Left ventricle myocardium inferior (tissue), 1 donor: ENCODE data around the gene LRIG3. TPM values are rescaled to one million over a fixed set of nuclear protein-coding genes. Genes with fewer than 3 reads are reported as not detected.
A peak's percentile ranks its signal among the peaks of the same experiment; 100 is the strongest.

ENCODE experiments used
- DNase-seq: peaks from one replicate; pipeline ENCODE4 v3.0.0-alpha.2; 2020
- H3K27ac ChIP-seq: fragments of 200-600 bp; replicated peaks from 2 replicates; pipeline ENCODE4 v1.8.0; 2021
- H3K27me3 ChIP-seq: fragments of 200-600 bp; 2 replicates; pipeline ENCODE4 v1.8.0; 2021; ENCODE audit warnings: low read depth
- H3K36me3 ChIP-seq: fragments of 200-600 bp; 2 replicates; pipeline ENCODE4 v1.8.0; 2021
- H3K4me1 ChIP-seq: fragments of 200-600 bp; 2 replicates; pipeline ENCODE4 v1.8.0; 2021
- H3K4me3 ChIP-seq: fragments of 200-600 bp; 2 replicates; pipeline ENCODE4 v1.8.0; 2021; ENCODE audit warnings: mild to moderate bottlenecking, moderate library complexity
- H3K9me3 ChIP-seq: fragments of 200-600 bp; replicated peaks from 2 replicates; pipeline ENCODE4 v1.8.0; 2021
- CTCF ChIP-seq: fragments of 200-600 bp; IDR thresholded peaks from 2 replicates; pipeline ENCODE4 v1.8.0; 2021; ENCODE audit warnings: antibody characterized with exemption, mild to moderate bottlenecking, borderline replicate concordance
- intact Hi-C: fragments of 100-400 bp; cut with micrococcal nuclease; formaldehyde crosslinking; loops from one replicate; pipeline ENCODE4 v1.11.0; 2022
- total RNA-seq: library from RNA; stranded (reverse); fragmentation: NEBNext Ultra II Directional; extraction: Animal tissue kit (Norgen Biotek cat#: 25700); gene quantifications from one replicate; pipeline ENCODE4 v1.2.1, GENCODE V29; 2021
- donor health status: DM: no; HTN: yes; CAD: no; lungs with severe emphysema.

LRIG3 gene
- total RNA-seq, 1 donor from 2014 or later, result 4.5 TPM

- intact Hi-C loops, result no loop called here
- TF ChIP-seq CTCF, result no peak
Observed at GRCh38 chr12:58925111-58925611, 4.9 kb upstream of the LRIG3 start.

GRCh38 chr12:58924652-58925051, 4.3 kb upstream of the LRIG3 start:
- Histone ChIP-seq H3K4me1 (peaks cover 26% of the 10 kb centered on the region), H3K9me3 (no peaks in the 10 kb centered on the region), H3K27me3 (no peaks in the 10 kb centered on the region), H3K4me3 (no peak overlapping the region), H3K36me3 (no peaks in the 10 kb centered on the region), H3K27ac (no peak overlapping the region)
- no peak for DNase-seq
- no peak for TF ChIP-seq CTCF
- intact Hi-C loops, result no loop called here

More at GRCh38 chr12:58925111-58925611, 4.9 kb upstream of the LRIG3 start:
- H3K9me3 ChIP-seq, result no peaks in the 10 kb centered on the region
- H3K4me3 ChIP-seq, result no peak overlapping the region
- no peak overlapping the region for H3K27ac ChIP-seq
- peaks cover 21% of the 10 kb centered on the region for H3K4me1 ChIP-seq
- no peak for DNase-seq
- no peaks in the 10 kb centered on the region for H3K27me3 ChIP-seq
- H3K36me3 ChIP-seq, result no peaks in the 10 kb centered on the region

GRCh38 chr12:58923781-58924180, 3.5 kb upstream of the LRIG3 start:
- Histone ChIP-seq H3K9me3 (no peaks in the 10 kb centered on the region), H3K36me3 (no peaks in the 10 kb centered on the region), H3K4me3 (no peak overlapping the region), H3K27me3 (no peaks in the 10 kb centered on the region), H3K27ac (no peak overlapping the region), H3K4me1 (peaks cover 34% of the 10 kb centered on the region)
- no peak for TF ChIP-seq CTCF
- no peak for DNase-seq
- intact Hi-C loops, result no loop called here

GRCh38 chr12:58922849-58923248, 2.5 kb upstream of the LRIG3 start:
- no peak for DNase-seq
- H3K4me3 ChIP-seq, result no peak overlapping the region
- intact Hi-C loops, result no loop called here

GRCh38 chr12:58920961-58921861, 907 bp upstream of the LRIG3 start:
- no peak for TF ChIP-seq CTCF
- Histone ChIP-seq H3K27me3 (no peaks in the 10 kb centered on the region), H3K9me3 (no peaks in the 10 kb centered on the region), H3K4me3 (peak overlapping the region; percentile 84), H3K4me1 (peaks cover 60% of the 10 kb centered on the region), H3K27ac (peak overlapping the region; percentile 90), H3K36me3 (no peaks in the 10 kb centered on the region)
- intact Hi-C loops, result no loop called here
- no peak for DNase-seq

More at GRCh38 chr12:58922849-58923248, 2.5 kb upstream of the LRIG3 start:
- Histone ChIP-seq H3K4me1 (peaks cover 44% of the 10 kb centered on the region), H3K9me3 (no peaks in the 10 kb centered on the region), H3K27me3 (no peaks in the 10 kb centered on the region), H3K36me3 (no peaks in the 10 kb centered on the region), H3K27ac (no peak overlapping the region)
- no peak for TF ChIP-seq CTCF
